GM12878 (cell line): ENCODE data around the gene GRAMD1B. TPM values are rescaled to one million over a fixed set of nuclear protein-coding genes. Genes with fewer than 3 reads are reported as not detected.

Experiments used
- ATAC-seq: fragments of 200-7000 bp; cut with Tn5 transposase; 3 replicates; pipeline ENCODE4 v1.9.1; 2020; ENCODE audit warnings: mild to moderate bottlenecking, moderate library complexity
- BruUV-seq: library from RNA; stranded (reverse); fragments of 400-500 nt; replicated peaks from 2 replicates; lab custom pipeline; 2021; lab: Mats Ljungman, UMichigan
- CTCF ChIA-PET: fragments of 300-600 bp; sonication (Branson Sonifier 250); formaldehyde crosslinking; extraction: SDS; loops from one replicate; lab custom pipeline; 2021; ENCODE audit warnings: inconsistent platforms; lab: Yijun Ruan, JAX
- POLR2A ChIA-PET: fragments of 350-600 bp; formaldehyde crosslinking; extraction: SDS; loops from one replicate; lab custom pipeline; 2021; ENCODE audit warnings: inconsistent platforms; lab: Charles Lee
- RAD21 ChIA-PET: fragments of 300-600 bp; sonication (Branson Sonifier 250); formaldehyde crosslinking; loops from one replicate; lab custom pipeline; 2023; ENCODE audit warnings: antibody characterized with exemption; ENCODE audit not compliant: unreplicated experiment; lab: Charles Lee
- SMC1A ChIA-PET: fragments of 300-600 bp; sonication (Branson Sonifier 250); formaldehyde crosslinking; loops from one replicate; lab custom pipeline; 2023; ENCODE audit not compliant: unreplicated experiment, uncharacterized antibody; lab: Charles Lee
- DNase-seq: peaks from one replicate; pipeline ENCODE4 v3.0.0-alpha.2; 2011; ENCODE audit warnings: low read depth, low spot score
- FAIRE-seq: peaks from 3 replicates; lab custom pipeline; 2011; peaks lifted over from hg19 to GRCh38; lab: Jason Lieb, UNC
- H2AFZ ChIP-seq: 2 replicates; pipeline ENCODE4 v1.6.0; 2011; ENCODE audit warnings: low read depth, low read length, control low read depth; ENCODE audit not compliant: control insufficient read depth
- H3K27ac ChIP-seq: 2 replicates; pipeline ENCODE4 v1.5.1; 2011; ENCODE audit warnings: control low read depth; ENCODE audit not compliant: control insufficient read depth, insufficient read depth
- H3K27me3 ChIP-seq, 2 experiments: replicated peaks in 1 of 2; 2 replicates each; pipeline versions ENCODE4 v1.6.0 to v1.6.1; 2011; ENCODE audit warnings: low read length in 1 of 2; ENCODE audit not compliant: control insufficient read depth in 2 of 2, insufficient read depth in 2 of 2
- H3K36me3 ChIP-seq, 2 experiments: 2 replicates each; pipeline ENCODE4 v1.5.1; 2011; ENCODE audit warnings: low read length in 1 of 2; ENCODE audit not compliant: control insufficient read depth in 2 of 2, insufficient read depth in 2 of 2
- H3K4me1 ChIP-seq: 2 replicates; pipeline ENCODE4 v1.6.1; 2011; ENCODE audit warnings: mild to moderate bottlenecking, low read length, moderate library complexity, mixed read lengths; ENCODE audit not compliant: control insufficient read depth, insufficient read depth
- H3K4me2 ChIP-seq: 2 replicates; pipeline ENCODE4 v1.6.0; 2011; ENCODE audit warnings: control low read depth; ENCODE audit not compliant: control insufficient read depth, insufficient read depth
- H3K4me3 ChIP-seq: fragments of 200-600 bp; sonication (generic); 2 replicates; pipeline ENCODE4 v1.5.1; 2016
- H3K79me2 ChIP-seq: 2 replicates; pipeline ENCODE4 v1.6.0; 2011; ENCODE audit warnings: low read length; ENCODE audit not compliant: control insufficient read depth, insufficient read depth
- H3K9ac ChIP-seq: 2 replicates; pipeline ENCODE4 v1.8.0; 2011; ENCODE audit warnings: low read length, control low read depth, mixed read lengths; ENCODE audit not compliant: control insufficient read depth, insufficient read depth
- H3K9me3 ChIP-seq: replicated peaks from 3 replicates; pipeline ENCODE4 v1.5.1; 2011; ENCODE audit warnings: mild to moderate bottlenecking, low read length; ENCODE audit not compliant: control insufficient read depth, insufficient read depth
- H4K20me1 ChIP-seq: 2 replicates; pipeline ENCODE4 v1.6.0; 2011; ENCODE audit not compliant: control insufficient read depth, insufficient read depth
- CREB1 ChIP-seq: IDR thresholded peaks from 2 replicates; pipeline ENCODE4 v1.6.1; 2012; ENCODE audit warnings: low read depth, mild to moderate bottlenecking, inconsistent platforms
- FOXK2 ChIP-seq: fragments of 450-650 bp; IDR thresholded peaks from 2 replicates; pipeline ENCODE4 v1.6.1; 2017; ENCODE audit warnings: mild to moderate bottlenecking, moderate library complexity
- HDGF ChIP-seq: fragments of 450-650 bp; IDR thresholded peaks from 2 replicates; pipeline ENCODE4 v1.6.1; 2016; ENCODE audit warnings: antibody characterized with exemption
- KAT2A ChIP-seq: conservative IDR thresholded peaks from 2 replicates; pipeline ENCODE4 v1.6.1; 2011; ENCODE audit warnings: low read depth, low read length; ENCODE audit not compliant: control insufficient read depth
- MLLT1 ChIP-seq: fragments of 450-650 bp; IDR thresholded peaks from 2 replicates; pipeline ENCODE4 v1.6.1; 2016; ENCODE audit warnings: mild to moderate bottlenecking
- MTA2 ChIP-seq: fragments of 450-650 bp; IDR thresholded peaks from 2 replicates; pipeline ENCODE4 v1.6.1; 2016; ENCODE audit warnings: low read depth, mild to moderate bottlenecking, moderate library complexity
- MYC ChIP-seq: IDR thresholded peaks from 2 replicates; pipeline ENCODE4 v1.6.1; 2011; ENCODE audit warnings: mild to moderate bottlenecking, low read length, moderate library complexity, inconsistent platforms; ENCODE audit not compliant: insufficient read depth, insufficient replicate concordance, insufficient read length, severe bottlenecking
- POLR2AphosphoS2 ChIP-seq: IDR thresholded peaks from 2 replicates; pipeline ENCODE4 v1.6.1; 2011; ENCODE audit warnings: low read depth, mild to moderate bottlenecking, low read length, improper control_type of control experiment, moderate library complexity
- RCOR1 ChIP-seq: conservative IDR thresholded peaks from 2 replicates; pipeline ENCODE4 v1.6.1; 2012; ENCODE audit warnings: low read depth, low read length, improper control_type of control experiment
- SMAD1 ChIP-seq: fragments of 450-650 bp; IDR thresholded peaks from 2 replicates; pipeline ENCODE4 v1.6.1; 2018; ENCODE audit warnings: mild to moderate bottlenecking, low read depth; ENCODE audit not compliant: partially characterized antibody
- SMC3 ChIP-seq: IDR thresholded peaks from 2 replicates; pipeline ENCODE4 v1.6.1; 2011; ENCODE audit warnings: low read length, improper control_type of control experiment, borderline replicate concordance
- STAT1 ChIP-seq: fragments of 450-650 bp; conservative IDR thresholded peaks from 2 replicates; pipeline ENCODE4 v1.6.1; 2014; ENCODE audit warnings: antibody characterized with exemption, mild to moderate bottlenecking
- ZSCAN29 ChIP-seq: fragments of 450-650 bp; IDR thresholded peaks from 2 replicates; pipeline ENCODE4 v1.6.1; 2017; ENCODE audit warnings: mild to moderate bottlenecking, moderate library complexity
- WGBS: methylation state at CpG from one replicate; pipeline ENCODE4 v1.1.6; 2016; ENCODE audit warnings: low lambda C conversion rate; ENCODE audit not compliant: insufficient replicate concordance, insufficient coverage; ENCODE audit errors: missing lambda C conversion rate; 5-methylcytosine and 5-hydroxymethylcytosine counted together
- in situ Hi-C: fragments of 300-500 bp; cut with MboI; formaldehyde crosslinking; loops from 9 replicates; pipeline ENCODE4 v1.14.3; 2018; ENCODE audit warnings: mixed read lengths
- intact Hi-C: fragments of 100-400 bp; cut with micrococcal nuclease; formaldehyde crosslinking; loops from one replicate; pipeline ENCODE4 v1.14.2; 2022; ENCODE audit not compliant: unreplicated experiment
- polyA plus RNA-seq, 11 experiments: library from polyadenylated mRNA; depleted of rRNA in 4 of 11; unstranded in 6 of 11; stranded (reverse) in 5 of 11; fragments of >200 nt; fragmentation: Nextera tagmentation in 4 of 11; fragmentation: Illumina TruSeq in 1 of 11; extraction: Ambion mirVana in 4 of 11; extraction: Trizol in 1 of 11; gene quantifications; 1 replicate in 1 of 11; 2 replicates in 10 of 11; pipeline versions ENCODE4 v1.2.1 to v1.2.3, GENCODE V29; 2011 to 2016; ENCODE audit warnings: inconsistent platforms in 2 of 11, missing spikeins in 2 of 11, low read depth in 1 of 11
- total RNA-seq, 4 experiments: library from RNA; depleted of rRNA in 3 of 4; stranded (reverse); fragments of >200 nt in 3 of 4; fragmentation: Illumina TruSeq in 1 of 4; extraction: Trizol in 1 of 4; gene quantifications; 2 replicates each; pipeline versions ENCODE4 v1.2.1 to v1.2.3, GENCODE V29; 2013 to 2021
- TF ChIP-seq, protein P1 (sequence below): fragments of 450-650 bp; IDR thresholded peaks from 2 replicates; pipeline ENCODE4 v1.6.1; 2017; ENCODE audit warnings: mild to moderate bottlenecking, low read depth, inconsistent platforms; ENCODE audit not compliant: poor library complexity, severe bottlenecking
- TF ChIP-seq, protein P2 (sequence below): fragments of 450-650 bp; formaldehyde crosslinking; IDR thresholded peaks from 2 replicates; pipeline ENCODE4 v1.5.0; 2022; ENCODE audit warnings: mild to moderate bottlenecking, missing genetic modification characterization

Gene GRAMD1B
- total and polyA plus RNA-seq, 10 of the 15 experiments (the other 5 are each of a cell fraction or from before 2014, with no cell fraction given) = 1.9 to 49.1 (median 26.9) TPM

DNA sequence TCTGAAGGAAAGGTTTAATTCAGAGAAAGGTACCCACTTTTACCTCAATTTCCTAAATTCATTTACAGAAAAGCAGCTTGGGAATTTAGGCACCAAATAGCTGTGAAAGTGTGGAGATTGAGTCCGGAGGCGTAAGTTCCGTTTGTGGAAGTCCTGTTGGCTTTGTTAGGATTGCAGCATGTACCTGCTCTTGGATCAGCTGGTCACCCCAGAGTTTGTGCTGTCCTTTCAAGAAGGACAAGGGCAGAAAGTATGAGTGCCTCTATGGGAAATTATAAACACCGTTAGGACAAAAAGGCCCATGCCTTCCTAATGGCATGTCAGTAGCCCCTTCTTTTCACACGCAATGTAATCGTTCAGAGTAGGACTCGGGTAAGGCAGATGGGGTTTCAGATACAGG, 126.6 kb downstream of the GRAMD1B start:
- SMC1A ChIA-PET = interaction anchor here (1.0 to 8.0 kb wide), 5 partner anchors 12 to 149 kb away, joined by 4 to 64 read pairs (median 5); no protein-coding TSS in a partner anchor
- no peak for TF ChIP-seq ZSCAN29
- no peak for TF ChIP-seq MYC
- no peak for TF ChIP-seq HDGF
- no peak for TF ChIP-seq SMC3
- TF ChIP-seq MLLT1 = no peak
- no peak for TF ChIP-seq RCOR1
- no peak for TF ChIP-seq POLR2AphosphoS2
- TF ChIP-seq SMAD1 = no peak
- no peak for TF ChIP-seq STAT1
- TF ChIP-seq, protein P1, sequence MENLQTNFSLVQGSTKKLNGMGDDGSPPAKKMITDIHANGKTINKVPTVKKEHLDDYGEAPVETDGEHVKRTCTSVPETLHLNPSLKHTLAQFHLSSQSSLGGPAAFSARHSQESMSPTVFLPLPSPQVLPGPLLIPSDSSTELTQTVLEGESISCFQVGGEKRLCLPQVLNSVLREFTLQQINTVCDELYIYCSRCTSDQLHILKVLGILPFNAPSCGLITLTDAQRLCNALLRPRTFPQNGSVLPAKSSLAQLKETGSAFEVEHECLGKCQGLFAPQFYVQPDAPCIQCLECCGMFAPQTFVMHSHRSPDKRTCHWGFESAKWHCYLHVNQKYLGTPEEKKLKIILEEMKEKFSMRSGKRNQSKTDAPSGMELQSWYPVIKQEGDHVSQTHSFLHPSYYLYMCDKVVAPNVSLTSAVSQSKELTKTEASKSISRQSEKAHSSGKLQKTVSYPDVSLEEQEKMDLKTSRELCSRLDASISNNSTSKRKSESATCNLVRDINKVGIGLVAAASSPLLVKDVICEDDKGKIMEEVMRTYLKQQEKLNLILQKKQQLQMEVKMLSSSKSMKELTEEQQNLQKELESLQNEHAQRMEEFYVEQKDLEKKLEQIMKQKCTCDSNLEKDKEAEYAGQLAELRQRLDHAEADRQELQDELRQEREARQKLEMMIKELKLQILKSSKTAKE = no peak
- no peak for TF ChIP-seq FOXK2
- no peak for TF ChIP-seq KAT2A
- TF ChIP-seq, protein P2, sequence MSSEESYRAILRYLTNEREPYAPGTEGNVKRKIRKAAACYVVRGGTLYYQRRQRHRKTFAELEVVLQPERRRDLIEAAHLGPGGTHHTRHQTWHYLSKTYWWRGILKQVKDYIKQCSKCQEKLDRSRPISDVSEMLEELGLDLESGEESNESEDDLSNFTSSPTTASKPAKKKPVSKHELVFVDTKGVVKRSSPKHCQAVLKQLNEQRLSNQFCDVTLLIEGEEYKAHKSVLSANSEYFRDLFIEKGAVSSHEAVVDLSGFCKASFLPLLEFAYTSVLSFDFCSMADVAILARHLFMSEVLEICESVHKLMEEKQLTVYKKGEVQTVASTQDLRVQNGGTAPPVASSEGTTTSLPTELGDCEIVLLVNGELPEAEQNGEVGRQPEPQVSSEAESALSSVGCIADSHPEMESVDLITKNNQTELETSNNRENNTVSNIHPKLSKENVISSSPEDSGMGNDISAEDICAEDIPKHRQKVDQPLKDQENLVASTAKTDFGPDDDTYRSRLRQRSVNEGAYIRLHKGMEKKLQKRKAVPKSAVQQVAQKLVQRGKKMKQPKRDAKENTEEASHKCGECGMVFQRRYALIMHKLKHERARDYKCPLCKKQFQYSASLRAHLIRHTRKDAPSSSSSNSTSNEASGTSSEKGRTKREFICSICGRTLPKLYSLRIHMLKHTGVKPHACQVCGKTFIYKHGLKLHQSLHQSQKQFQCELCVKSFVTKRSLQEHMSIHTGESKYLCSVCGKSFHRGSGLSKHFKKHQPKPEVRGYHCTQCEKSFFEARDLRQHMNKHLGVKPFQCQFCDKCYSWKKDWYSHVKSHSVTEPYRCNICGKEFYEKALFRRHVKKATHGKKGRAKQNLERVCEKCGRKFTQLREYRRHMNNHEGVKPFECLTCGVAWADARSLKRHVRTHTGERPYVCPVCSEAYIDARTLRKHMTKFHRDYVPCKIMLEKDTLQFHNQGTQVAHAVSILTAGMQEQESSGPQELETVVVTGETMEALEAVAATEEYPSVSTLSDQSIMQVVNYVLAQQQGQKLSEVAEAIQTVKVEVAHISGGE (CRISPR knock-in tag) = no peak
- no peak for TF ChIP-seq MTA2
- no peak for TF ChIP-seq CREB1
- TF ChIP-seq, all 136 proteins: peak for 0
- DNase-seq (no peak), FAIRE-seq (no peak), ATAC-seq (no peak)
- ChIA-PET CTCF (interaction anchor here (0.8 to 7.1 kb wide), 10 partner anchors 9 to 149 kb away, joined by 3 to 50 read pairs (median 5); no protein-coding TSS in a partner anchor), POLR2A (no interaction called here), RAD21 (interaction anchor here (1.3 kb wide), 1 partner anchor 20 kb away, joined by 5 read pairs; no protein-coding TSS in a partner anchor)
- H3K4me2 ChIP-seq = no peak overlapping the region
- BruUV-seq = no TSS peak
- no peak overlapping the region for H2AFZ ChIP-seq
- no peak overlapping the region for H3K9ac ChIP-seq
- H3K4me3 ChIP-seq = no peak overlapping the region
- H4K20me1 ChIP-seq = no peaks in the 10 kb centered on the region
- no peak overlapping the region for H3K27ac ChIP-seq
- no peaks in the 10 kb centered on the region for H3K9me3 ChIP-seq
- no peaks in the 10 kb centered on the region for H3K36me3 ChIP-seq
- 57% methylated on average over 7 of the region's 7 CpGs for WGBS
- H3K79me2 ChIP-seq = no peaks in the 10 kb centered on the region; the same call in 1 of the 2 replicates
- in situ Hi-C loops = no loop called here
- H3K4me1 ChIP-seq = peaks cover 16% of the 10 kb centered on the region
- no peaks in the 10 kb centered on the region for H3K27me3 ChIP-seq
- intact Hi-C loops = loop anchor here (5.0 kb wide), 1 partner anchor 254 kb away; no protein-coding TSS in a partner anchor
